Measurements from ENCODE around the gene ZNF439.
"Not testable (repeated sequence)": the region's sequence is repeated elsewhere in the genome, so short reads cannot be mapped to it uniquely, and the experiment has no call there.

ZNF439 gene

DNA sequence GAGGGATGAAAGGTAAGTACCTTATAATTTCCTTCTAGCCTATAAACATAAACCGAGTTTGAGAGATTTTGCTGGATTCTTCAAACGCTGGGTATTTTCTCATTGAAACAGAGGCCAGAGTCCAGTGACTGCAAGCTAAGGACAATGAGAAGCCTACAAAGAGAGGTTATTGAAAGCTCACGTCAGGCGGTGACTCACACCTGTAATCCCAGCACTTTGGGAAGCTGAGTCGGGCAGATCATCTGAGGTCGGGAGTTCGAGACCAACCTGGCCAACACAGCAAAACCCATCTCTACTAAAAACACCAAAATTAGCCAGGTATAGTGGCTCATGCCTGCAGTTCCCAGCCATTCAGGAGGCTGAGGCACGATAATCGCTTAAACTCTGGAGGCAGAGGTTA lies 24.1 kb downstream of the ZNF439 start:
- DNase-seq: no peak

DNA sequence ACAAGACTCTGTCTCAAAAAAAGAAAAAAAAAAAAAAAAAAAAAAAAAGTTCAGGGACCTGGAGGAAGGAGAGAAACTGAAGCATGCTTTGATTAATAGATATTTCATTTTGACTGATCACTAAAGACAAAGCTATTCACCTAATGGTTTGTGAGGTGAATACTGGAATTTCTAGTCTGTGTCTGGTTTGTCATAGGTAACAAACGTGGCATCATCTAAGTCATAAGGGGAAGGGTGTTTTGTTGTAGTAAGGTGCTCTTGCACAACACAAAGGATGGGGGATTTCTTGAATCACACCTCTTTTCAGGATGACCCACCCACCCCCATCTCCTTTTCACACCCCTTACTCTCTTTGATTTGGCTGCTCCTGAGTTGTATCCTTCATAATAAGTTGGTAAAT lies 25.2 kb downstream of the ZNF439 start:
- no peak for DNase-seq

DNA sequence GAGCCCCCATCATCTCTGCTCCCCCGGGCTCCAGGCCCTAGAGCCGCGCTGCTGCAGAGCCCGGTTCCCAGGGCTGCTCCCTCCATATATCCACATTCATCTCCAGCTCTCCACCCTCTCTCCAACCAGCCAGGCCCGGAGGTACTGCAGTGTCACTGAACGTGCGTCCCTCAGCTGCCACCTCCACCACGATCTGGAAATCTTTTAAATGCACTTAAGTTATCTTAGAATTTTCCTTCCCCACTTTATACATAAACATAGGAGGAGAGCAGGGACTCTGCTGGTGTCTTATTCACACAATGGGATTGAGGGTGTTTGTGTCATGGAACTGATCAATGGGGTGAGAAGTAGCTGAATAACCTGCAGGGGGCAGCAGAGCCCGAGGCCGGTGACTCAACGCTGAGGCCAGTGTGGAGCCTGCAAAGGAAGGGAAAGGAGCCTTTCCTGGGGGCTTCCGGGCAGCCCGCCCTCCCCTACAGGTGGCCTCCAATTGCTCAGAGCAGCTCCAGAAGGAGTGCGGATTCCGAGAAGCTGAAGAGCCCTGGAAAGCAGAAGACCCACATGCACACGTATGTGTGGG lies 31.3 kb downstream of the ZNF439 start:
- not testable (repeated sequence) for DNase-seq

DNA sequence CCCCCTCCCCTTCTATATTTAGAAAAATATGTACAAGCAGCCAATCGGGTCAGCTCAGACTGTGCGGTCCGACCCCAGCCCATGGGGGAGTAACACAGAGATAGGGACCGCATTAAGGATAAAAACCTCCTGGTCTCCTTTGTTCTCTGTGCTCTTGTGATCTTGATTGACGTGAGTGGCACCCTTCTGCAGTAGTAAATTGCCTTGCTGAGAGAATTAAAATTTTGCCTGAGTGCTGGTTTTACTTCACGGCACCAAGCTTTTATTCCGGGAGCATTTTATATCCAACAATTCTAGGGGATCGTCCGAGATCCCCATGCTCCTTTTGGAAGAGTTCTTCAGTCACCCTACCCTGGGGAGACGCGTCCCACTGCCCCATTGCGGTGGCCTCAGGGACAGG lies 32.1 kb downstream of the ZNF439 start:
- no peak for DNase-seq

DNA sequence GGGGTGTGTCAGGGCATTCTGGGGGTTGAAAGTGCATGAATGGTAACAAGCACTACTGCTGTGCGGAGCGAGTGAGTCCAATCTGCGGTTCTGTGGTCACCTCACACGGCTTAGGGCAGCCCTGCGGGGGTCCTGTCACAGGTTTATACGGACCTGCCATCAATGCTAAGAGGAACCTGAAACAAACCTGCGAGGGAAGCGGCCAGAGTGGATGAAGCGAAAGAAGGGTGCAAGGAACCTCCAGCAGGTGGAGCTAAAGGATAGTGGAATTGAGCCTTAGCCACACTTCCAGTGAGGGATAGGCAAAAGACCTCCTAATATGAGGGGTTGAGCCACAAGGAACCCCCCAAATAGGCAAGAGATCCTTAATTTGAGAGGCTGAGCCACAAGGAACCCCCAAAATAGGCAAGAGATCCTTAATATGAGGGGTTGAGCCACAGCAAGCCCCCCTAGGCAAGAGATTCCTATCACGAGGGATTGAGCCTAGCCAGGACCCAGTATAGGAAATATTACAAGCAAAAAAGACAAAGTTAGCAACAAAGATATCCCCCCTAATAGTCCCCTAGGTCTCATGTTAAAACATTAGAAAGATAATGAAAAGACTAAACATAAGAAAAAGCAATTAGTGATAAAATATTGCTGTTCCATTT lies 32.8 kb downstream of the ZNF439 start:
- DNase-seq: peak; percentile 2

DNA sequence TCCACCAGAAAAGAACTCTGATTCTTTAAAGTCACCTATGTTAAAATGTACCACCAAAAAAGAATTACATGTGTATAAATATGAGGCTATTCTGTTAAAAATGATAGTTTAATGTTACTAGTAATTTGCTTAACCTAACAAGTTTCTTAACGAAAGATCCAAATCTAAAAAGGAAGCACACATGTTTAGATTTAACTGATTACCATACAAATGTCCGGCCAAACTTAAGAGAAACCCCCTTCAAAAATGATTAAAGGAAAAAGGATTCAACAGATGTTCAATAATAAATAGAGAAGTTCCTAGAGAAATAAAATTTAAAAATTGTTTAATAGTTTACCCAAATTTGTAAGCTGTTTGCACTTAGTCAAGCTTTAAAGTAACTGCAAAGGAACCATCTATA lies 34.1 kb downstream of the ZNF439 start:
- DNase-seq: no peak

DNA sequence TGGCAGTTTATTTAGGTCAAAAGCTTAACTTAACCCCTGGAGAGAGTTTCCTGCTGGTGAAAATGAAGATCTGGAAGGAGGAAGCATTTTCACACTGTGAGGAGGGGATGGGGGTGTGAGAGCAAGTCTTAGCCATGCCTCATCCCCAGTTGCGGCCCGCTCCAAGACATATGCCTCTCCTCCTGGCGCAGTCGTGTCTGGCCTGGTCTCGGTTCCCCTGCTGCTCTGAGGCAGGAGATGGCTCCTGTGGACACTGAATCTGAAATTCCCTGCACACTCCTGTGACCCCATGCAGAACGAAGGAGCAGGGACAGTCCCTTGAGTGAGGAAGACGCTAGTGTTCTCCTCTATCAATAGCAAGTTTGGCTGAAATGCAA lies 38.7 kb downstream of the ZNF439 start:
- no peak for DNase-seq

DNA sequence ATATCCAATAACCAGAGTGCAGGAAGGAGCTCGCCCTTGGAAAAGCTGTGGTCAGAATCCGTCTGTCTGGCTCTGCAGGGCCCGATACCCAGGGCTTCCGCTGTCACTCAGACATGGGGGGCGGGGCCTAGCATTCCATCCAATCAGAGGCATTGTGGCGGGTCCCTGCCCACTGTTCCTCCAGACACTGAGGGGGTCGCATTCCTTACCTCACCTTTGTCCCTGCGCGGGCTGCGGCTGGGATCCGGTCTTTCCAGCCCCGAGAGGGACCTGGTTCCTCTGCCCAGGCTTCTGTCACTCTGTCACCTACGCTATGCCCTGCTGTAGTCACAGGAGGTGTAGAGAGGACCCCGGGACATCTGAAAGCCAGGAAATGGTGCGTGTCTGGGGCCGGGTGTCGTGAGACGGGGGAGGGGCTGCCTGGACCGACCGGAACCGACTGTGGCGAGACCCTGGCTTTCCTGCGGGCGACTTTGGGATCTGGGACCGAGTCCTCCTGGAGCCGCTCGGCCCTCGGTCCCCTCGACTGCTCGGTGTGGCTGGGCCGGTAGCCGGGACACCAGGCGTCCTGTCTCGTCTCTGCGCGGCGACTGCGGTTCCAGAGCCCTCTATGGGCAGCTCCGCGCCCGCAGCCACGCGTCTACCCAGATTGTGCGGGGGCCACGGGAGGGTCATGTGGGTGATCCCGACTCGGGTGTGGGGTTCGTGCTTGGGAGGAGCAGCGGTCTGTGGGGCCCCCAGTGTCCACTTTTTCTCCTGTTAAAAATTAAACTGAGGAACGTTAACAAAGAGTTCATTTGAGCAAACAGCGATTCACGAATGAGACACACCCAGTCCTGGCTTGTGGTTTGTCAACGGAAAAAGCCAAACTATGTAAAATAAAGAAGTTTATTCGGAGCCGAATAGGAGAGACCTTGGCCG lies 39.3 kb downstream of the ZNF439 start, which contains the start of gene ZNF69:
TSS of gene ZNF69 (plus strand) at position 172 of the 921 bp plus-strand sequence. CDS start at position 314, 142 bp downstream.
- DNase-seq: no peak

DNA sequence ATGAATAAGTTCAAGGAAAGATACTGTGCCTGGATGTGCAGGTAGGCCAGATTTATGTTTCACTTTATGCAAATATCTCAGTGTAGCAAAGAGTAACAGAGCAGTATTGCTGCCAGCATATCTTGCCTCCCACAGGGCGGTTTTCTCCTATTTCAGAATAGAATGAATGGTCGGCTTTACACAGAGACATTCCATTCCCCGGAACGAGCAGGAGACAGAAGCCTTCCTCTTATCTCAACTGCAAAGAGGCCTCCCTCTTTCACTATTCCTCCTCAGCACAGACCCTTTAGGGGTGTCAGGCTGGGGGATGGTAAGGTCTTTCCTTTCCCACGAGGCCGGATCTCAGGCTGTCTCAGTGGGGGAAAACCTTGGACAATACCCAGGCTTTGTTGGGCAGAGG lies 41.4 kb downstream of the ZNF439 start:
- not testable (repeated sequence) for DNase-seq

DNA sequence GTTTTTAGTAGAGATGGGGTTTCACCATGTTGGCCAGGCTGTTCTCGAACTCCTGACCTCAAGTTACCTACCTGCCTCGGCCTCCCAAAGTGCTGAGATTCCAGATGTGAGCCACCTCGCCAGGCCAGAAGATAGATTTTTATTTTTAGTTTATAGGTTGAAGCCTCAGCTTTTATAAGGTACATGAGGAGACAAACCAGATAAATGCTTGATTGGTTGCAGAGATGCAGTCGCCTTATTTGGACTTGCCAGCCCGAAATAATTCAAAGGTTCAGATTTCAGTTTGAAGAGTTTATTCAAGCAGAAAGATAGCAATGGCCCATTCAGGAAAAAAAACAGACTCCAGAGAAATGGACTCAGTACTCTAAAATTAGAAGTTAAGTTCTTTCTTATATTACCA lies 42.1 kb downstream of the ZNF439 start:
- no peak for DNase-seq

DNA sequence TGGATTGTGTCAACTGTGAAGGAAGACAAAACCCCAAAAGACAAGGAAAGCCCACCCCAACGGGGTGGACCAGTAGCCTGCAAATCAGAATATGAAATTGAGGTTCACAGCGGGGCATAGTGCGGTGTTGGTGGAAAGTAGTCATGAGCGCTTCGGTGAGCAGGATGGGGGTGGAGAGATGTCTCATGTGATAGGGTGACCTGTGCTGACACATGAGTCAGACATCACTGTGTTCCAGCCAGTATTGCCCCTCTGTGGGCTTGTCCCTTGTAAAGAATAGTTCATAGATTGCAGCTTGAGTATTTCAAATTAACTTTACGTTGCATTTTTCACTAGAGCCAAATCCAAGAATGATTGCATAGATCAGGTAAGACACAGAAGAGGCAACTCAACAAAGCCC lies 46.3 kb downstream of the ZNF439 start:
- no peak for DNase-seq

DNA sequence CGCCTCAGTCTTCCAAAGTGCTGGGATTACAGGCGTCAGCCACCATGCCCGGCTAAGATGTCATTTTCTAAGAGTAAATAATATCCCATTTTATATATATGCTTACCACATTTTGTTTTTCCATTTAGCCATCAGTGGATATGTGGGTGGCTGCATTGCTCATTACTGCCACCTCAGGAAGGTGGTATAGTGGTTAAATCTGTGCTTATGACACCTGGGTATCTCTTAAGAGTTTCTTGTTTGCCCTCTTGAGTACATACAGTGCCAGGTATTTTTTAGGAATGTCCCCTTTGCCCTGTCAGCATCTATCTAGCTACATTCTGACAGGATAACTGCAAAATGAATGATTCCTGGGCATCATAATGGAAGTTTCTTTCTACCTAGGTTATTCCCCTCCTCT lies 53.7 kb downstream of the ZNF439 start:
- DNase-seq: no peak

DNA sequence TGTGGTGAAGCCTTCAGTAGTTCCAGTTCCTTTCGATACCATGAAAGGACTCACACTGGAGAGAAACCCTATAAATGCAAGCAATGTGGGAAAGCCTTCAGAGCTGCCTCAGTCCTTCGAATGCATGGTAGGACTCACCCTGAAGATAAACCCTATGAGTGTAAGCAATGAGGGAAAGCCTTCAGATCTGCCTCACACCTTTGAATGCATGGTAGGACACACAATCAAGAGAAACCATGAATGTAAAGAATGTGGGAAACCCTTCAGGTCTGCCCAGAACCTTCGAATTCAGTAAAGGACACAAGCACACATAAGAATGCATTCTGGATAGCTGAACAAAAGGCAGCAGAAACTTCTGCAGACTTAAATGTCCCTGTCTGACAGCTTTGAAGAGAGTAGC lies 57.4 kb downstream of the ZNF439 start:
- no peak for DNase-seq

DNA sequence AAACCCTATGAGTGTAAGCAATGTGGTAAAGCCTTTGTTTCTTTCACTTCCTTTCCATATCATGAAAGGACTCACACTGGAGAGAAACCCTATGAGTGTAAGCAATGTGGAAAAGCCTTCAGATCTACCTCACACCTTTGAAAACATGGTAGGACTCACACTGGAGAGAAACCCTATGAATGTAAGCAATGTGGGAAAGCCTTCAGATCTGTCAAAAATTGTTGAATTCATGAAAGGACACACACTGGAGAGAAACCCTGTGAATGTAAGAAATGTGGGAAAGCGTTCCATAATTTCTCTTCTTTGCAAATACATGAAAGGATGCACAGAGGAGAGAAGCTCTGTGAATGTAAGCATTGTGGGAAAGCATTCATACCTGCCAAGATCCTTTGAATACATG lies 63.4 kb downstream of the ZNF439 start:
- not testable (repeated sequence) for DNase-seq

DNA sequence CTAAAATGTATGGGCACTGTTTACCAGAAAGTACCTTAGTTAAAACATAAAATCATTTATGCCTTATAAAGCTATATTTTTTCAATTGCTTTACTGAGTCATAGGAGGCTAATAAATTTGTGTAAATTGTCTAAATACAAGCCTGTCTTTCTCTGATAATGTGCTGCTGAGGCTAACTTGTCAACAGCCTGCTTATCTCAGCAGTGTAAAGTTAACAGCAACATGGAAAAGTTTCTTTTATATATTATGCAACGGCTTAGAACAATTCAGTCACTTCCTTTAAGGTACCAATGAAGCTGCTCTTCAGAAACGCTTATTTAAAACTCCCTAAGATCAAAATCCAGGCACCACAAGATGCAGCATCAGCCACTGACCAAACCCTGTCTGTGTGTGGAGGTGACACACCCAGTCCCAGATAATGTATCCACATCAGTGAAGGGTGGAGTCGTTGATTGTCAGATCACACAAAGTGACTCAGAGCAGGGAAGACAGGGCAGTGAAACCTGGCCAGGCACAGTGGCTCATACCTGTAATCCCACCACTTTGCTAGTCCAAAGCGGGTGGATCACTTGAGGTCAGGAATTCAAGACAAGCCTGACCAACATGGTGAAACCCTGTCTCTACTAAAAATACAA lies 66.0 kb downstream of the ZNF439 start:
- DNase-seq: not testable (repeated sequence)
